CD14-positive monocyte (primary cell): ENCODE data around the gene ELMO1. TPM values are rescaled to one million over a fixed set of nuclear protein-coding genes. Genes with fewer than 3 reads are reported as not detected.
A peak's percentile ranks its signal among the peaks of the same experiment; 100 is the strongest.

ENCODE experiments used
- DNase-seq, 3 donors: peaks; one replicate each; pipeline ENCODE4 v3.0.0-alpha.2; 2011 to 2022
- H2AFZ ChIP-seq: 2 replicates; pipeline ENCODE4 v1.6.0; 2012; ENCODE audit warnings: mild to moderate bottlenecking, low read depth, low read length, inconsistent platforms; ENCODE audit not compliant: insufficient read depth, poor library complexity, severe bottlenecking
- H3K27ac ChIP-seq, 2 donors: 1 replicate in 1 of 2; 2 replicates in 1 of 2; pipeline ENCODE4 v1.5.1; 2012 to 2013; ENCODE audit warnings: low read length in 2 of 2, control low read depth in 1 of 2, inconsistent platforms in 1 of 2, low read depth in 1 of 2, mild to moderate bottlenecking in 1 of 2
- H3K27me3 ChIP-seq, 2 donors: one replicate each; pipeline versions ENCODE4 v1.6.0 to v1.6.1; 2011 to 2013; ENCODE audit warnings: low read length in 2 of 2; ENCODE audit not compliant: control insufficient read depth in 2 of 2, insufficient read depth in 2 of 2
- H3K36me3 ChIP-seq, 2 donors: replicated peaks in 1 of 2; 1 replicate in 1 of 2; 2 replicates in 1 of 2; pipeline versions ENCODE4 v1.5.1 to v1.6.1; 2012 to 2013; ENCODE audit warnings: low read length in 2 of 2, control low read depth in 1 of 2, inconsistent platforms in 1 of 2, mild to moderate bottlenecking in 1 of 2; ENCODE audit not compliant: insufficient read depth in 2 of 2, control insufficient read depth in 1 of 2
- H3K4me1 ChIP-seq, 2 donors: 1 replicate in 1 of 2; 2 replicates in 1 of 2; pipeline versions ENCODE4 v1.5.1 to v1.6.1; 2012 to 2013; ENCODE audit warnings: low read length in 2 of 2, control low read depth in 1 of 2, inconsistent platforms in 1 of 2, mild to moderate bottlenecking in 1 of 2, moderate library complexity in 1 of 2; ENCODE audit not compliant: insufficient read depth in 2 of 2, control insufficient read depth in 1 of 2
- H3K4me2 ChIP-seq: replicated peaks from 2 replicates; pipeline ENCODE3; 2012; ENCODE audit warnings: low read length, moderate library complexity, mild to moderate bottlenecking; ENCODE audit not compliant: poor library complexity, severe bottlenecking; ENCODE audit errors: extremely low read depth
- H3K4me3 ChIP-seq, 3 experiments: fragments of 200-600 bp in 1 of 3; sonication (generic) in 1 of 3; replicated peaks in 1 of 3; 1 replicate in 2 of 3; 2 replicates in 1 of 3; pipeline ENCODE4 v1.5.1; 2011 to 2013; ENCODE audit warnings: low read length in 3 of 3, mild to moderate bottlenecking in 3 of 3, control low read depth in 2 of 3, low read depth in 2 of 3, inconsistent platforms in 1 of 3, moderate library complexity in 1 of 3
- H3K79me2 ChIP-seq: 2 replicates; pipeline ENCODE4 v1.6.0; 2012; ENCODE audit warnings: mild to moderate bottlenecking, control low read depth, inconsistent platforms, low read length, moderate library complexity; ENCODE audit not compliant: insufficient read depth
- H3K9ac ChIP-seq: 2 replicates; pipeline ENCODE4 v1.6.0; 2017; ENCODE audit warnings: low read length, mild to moderate bottlenecking; ENCODE audit not compliant: insufficient read depth, poor library complexity, severe bottlenecking
- H3K9me3 ChIP-seq, 2 donors: replicated peaks in 1 of 2; 1 replicate in 1 of 2; 2 replicates in 1 of 2; pipeline versions ENCODE4 v1.5.1 to v1.6.1; 2012 to 2013; ENCODE audit warnings: low read length in 2 of 2, control low read depth in 1 of 2; ENCODE audit not compliant: control insufficient read depth in 1 of 2, insufficient read depth in 1 of 2
- H4K20me1 ChIP-seq: 2 replicates; pipeline ENCODE4 v1.6.0; 2012; ENCODE audit warnings: mild to moderate bottlenecking, low read length, control low read depth, moderate library complexity; ENCODE audit not compliant: insufficient read depth
- H3K27ac Mint-ChIP-seq, 7 donors: one replicate each; pipeline ENCODE4 v1.8.0; 2020; ENCODE audit warnings: mild to moderate bottlenecking in 7 of 7, mixed read lengths in 7 of 7, moderate library complexity in 6 of 7, inconsistent platforms in 2 of 7
- H3K27me3 Mint-ChIP-seq, 3 donors: one replicate each; pipeline ENCODE4 v1.8.0; 2021 to 2022; ENCODE audit warnings: low read depth in 3 of 3, mild to moderate bottlenecking in 3 of 3, mixed read lengths in 3 of 3, moderate library complexity in 3 of 3, inconsistent platforms in 1 of 3
- H3K36me3 Mint-ChIP-seq, 2 donors: one replicate each; pipeline ENCODE4 v1.8.0; 2020; ENCODE audit warnings: mixed read lengths in 2 of 2, inconsistent platforms in 1 of 2, mild to moderate bottlenecking in 1 of 2
- H3K4me1 Mint-ChIP-seq: one replicate; pipeline ENCODE4 v1.8.0; 2020; ENCODE audit warnings: mild to moderate bottlenecking, mixed read lengths
- H3K4me3 Mint-ChIP-seq, 2 donors: one replicate each; pipeline ENCODE4 v1.8.0; 2020; ENCODE audit warnings: mild to moderate bottlenecking in 2 of 2, mixed read lengths in 2 of 2, moderate library complexity in 1 of 2
- H3K9me3 Mint-ChIP-seq, 7 donors: one replicate each; pipeline ENCODE4 v1.8.0; 2020 to 2022; ENCODE audit warnings: mixed read lengths in 7 of 7, mild to moderate bottlenecking in 6 of 7, moderate library complexity in 6 of 7, inconsistent platforms in 2 of 7
- WGBS: methylation state at CpG from one replicate; pipeline ENCODE4 v1.1.5; 2013; ENCODE audit warnings: missing lambda C conversion rate; ENCODE audit not compliant: insufficient coverage; 5-methylcytosine and 5-hydroxymethylcytosine counted together
- intact Hi-C, 2 donors: fragments of 100-400 bp; cut with micrococcal nuclease; formaldehyde crosslinking; loops; one replicate each; pipeline versions ENCODE4 v1.15.0 to v1.15.1; 2023
- polyA plus RNA-seq, 3 donors: library from polyadenylated mRNA; depleted of rRNA in 1 of 3; unstranded in 2 of 3; stranded (reverse) in 1 of 3; fragments of 300-500 nt in 2 of 3; fragments of >200 nt in 1 of 3; fragmentation: Illumina TruSeq in 2 of 3; gene quantifications; 1 replicate in 2 of 3; 2 replicates in 1 of 3; pipeline ENCODE4 v1.2.3, GENCODE V29; 2012 to 2021
- TF ChIP-seq, protein P1 (sequence below): fragments of 200-600 bp; IDR thresholded peaks from one replicate; pipeline ENCODE4 v1.8.0; 2022; ENCODE audit warnings: antibody characterized with exemption, mild to moderate bottlenecking

The ELMO1 gene
- polyA plus RNA-seq, 3 donors, result 46.6 to 50.2 (median 46.7) TPM

DNA sequence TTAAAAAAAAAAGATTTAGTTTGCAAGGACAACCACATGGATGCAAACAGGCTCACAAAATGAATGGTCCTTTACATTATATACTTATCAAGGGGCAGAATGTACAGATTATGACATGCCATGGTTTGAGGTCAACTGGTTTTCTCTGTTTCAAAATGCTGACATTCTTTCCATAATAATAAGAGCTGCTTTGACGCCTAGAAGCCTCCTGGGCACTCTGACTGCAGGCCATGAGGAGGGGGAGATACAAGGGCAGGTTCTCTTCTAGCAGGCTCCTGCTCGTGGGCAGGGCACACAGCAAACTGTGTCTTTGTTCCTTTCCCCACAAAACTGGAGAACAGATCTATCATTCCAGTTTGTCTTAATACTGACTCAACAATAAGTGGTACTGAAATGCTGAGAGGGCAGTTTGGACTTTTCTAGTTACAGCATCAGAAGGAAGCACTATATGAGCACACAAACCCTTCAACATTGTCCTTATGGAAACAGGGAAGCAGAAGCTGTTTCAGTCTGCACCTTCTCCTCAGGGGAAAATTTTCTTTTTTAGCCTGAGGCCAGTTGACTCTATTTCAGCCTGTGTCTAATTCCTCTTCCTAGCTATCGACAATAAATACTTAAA lies 409.4 kb downstream of the ELMO1 start:
- no CpG with 5 or more reads among the region's 3 CpGs for WGBS
- no peaks in the 10 kb centered on the region for H3K4me1 Mint-ChIP-seq
- H3K4me3 Mint-ChIP-seq, result no peak overlapping the region
- H2AFZ ChIP-seq, result no peak overlapping the region
- no peak for DNase-seq
- H3K36me3 ChIP-seq, result peaks cover 0 to 32% of the 10 kb centered on the region in 2 donors
- peaks cover 44% of the 10 kb centered on the region for H4K20me1 ChIP-seq
- no peaks in the 10 kb centered on the region for H3K4me1 ChIP-seq
- H3K27ac Mint-ChIP-seq, result peak overlapping the region in 1 of 7 donors; percentile 8
- H3K27me3 Mint-ChIP-seq, result peaks cover 0 to 4% (median 0%) of the 10 kb centered on the region in 3 donors
- peaks cover 4 to 13% (median 10%) of the 10 kb centered on the region in 7 donors for H3K9me3 Mint-ChIP-seq
- H3K27ac ChIP-seq, result no peak overlapping the region
- H3K9ac ChIP-seq, result no peak overlapping the region
- H3K4me3 ChIP-seq, result no peak overlapping the region
- H3K9me3 ChIP-seq, result peaks cover 11 to 13% of the 10 kb centered on the region in 2 donors
- H3K79me2 ChIP-seq, result peaks cover under 1% of the 10 kb centered on the region
- H3K27me3 ChIP-seq, result no peaks in the 10 kb centered on the region
- H3K36me3 Mint-ChIP-seq, result peaks cover 25 to 27% of the 10 kb centered on the region in 2 donors
- intact Hi-C loops, result no loop called here
- no peak overlapping the region for H3K4me2 ChIP-seq
- TF ChIP-seq, protein P1, sequence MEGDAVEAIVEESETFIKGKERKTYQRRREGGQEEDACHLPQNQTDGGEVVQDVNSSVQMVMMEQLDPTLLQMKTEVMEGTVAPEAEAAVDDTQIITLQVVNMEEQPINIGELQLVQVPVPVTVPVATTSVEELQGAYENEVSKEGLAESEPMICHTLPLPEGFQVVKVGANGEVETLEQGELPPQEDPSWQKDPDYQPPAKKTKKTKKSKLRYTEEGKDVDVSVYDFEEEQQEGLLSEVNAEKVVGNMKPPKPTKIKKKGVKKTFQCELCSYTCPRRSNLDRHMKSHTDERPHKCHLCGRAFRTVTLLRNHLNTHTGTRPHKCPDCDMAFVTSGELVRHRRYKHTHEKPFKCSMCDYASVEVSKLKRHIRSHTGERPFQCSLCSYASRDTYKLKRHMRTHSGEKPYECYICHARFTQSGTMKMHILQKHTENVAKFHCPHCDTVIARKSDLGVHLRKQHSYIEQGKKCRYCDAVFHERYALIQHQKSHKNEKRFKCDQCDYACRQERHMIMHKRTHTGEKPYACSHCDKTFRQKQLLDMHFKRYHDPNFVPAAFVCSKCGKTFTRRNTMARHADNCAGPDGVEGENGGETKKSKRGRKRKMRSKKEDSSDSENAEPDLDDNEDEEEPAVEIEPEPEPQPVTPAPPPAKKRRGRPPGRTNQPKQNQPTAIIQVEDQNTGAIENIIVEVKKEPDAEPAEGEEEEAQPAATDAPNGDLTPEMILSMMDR, result no peak

DNA sequence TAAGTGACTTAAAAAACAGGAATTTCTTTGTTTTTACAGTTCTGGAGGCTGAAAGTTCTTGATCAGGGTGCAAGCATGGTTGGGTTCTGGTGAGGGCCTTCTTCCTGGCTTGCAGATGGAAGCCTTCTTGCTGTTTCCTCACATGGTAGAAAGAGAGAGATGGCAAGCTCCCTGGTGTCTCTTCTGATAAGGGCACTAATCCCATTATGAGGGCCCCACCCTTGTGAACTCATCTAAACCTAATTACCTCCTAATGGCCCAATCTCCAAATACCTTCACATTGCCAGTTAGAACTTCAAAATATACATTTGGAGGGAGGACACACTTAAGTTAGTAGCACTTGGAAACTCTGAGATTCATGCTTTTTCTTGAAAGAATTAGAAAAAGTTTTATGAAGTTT lies 410.0 kb downstream of the ELMO1 start:
- Histone ChIP-seq H3K4me1 (no peaks in the 10 kb centered on the region), H4K20me1 (peaks cover 41% of the 10 kb centered on the region), H3K27me3 (no peaks in the 10 kb centered on the region), H3K9me3 (peaks cover 11 to 13% of the 10 kb centered on the region in 2 donors), H3K9ac (no peak overlapping the region), H3K4me3 (no peak overlapping the region), H3K27ac (no peak overlapping the region), H2AFZ (no peak overlapping the region), H3K4me2 (no peak overlapping the region), H3K36me3 (peaks cover 0 to 34% of the 10 kb centered on the region in 2 donors), H3K79me2 (no peaks in the 10 kb centered on the region)
- TF ChIP-seq, protein P1, result no peak
- DNase-seq, result no peak
- H3K9me3 Mint-ChIP-seq, result peaks cover 4 to 13% (median 10%) of the 10 kb centered on the region in 7 donors
- no peak overlapping the region for H3K27ac Mint-ChIP-seq
- H3K4me3 Mint-ChIP-seq, result no peak overlapping the region
- H3K36me3 Mint-ChIP-seq, result peaks cover 23 to 27% of the 10 kb centered on the region in 2 donors
- intact Hi-C loops, result no loop called here
- H3K4me1 Mint-ChIP-seq, result no peaks in the 10 kb centered on the region
- H3K27me3 Mint-ChIP-seq, result peaks cover 0 to 4% (median 0%) of the 10 kb centered on the region in 3 donors
